Adipocyte (in vitro differentiated cells): Measurements from ENCODE around the gene RAVER1.

Experiments
- DNase-seq: peaks from one replicate; pipeline ENCODE4 v3.0.0-alpha.2; 2015; ENCODE audit warnings: low read depth
- H3K27me3 ChIP-seq: replicated peaks from 2 replicates; pipeline ENCODE4 v1.7.0; 2013; ENCODE audit warnings: mild to moderate bottlenecking, low read length, moderate library complexity; ENCODE audit not compliant: control insufficient read depth, insufficient read depth
- H3K36me3 ChIP-seq: 2 replicates; pipeline ENCODE4 v1.7.0; 2013; ENCODE audit warnings: low read length, mild to moderate bottlenecking, moderate library complexity; ENCODE audit not compliant: control insufficient read depth, insufficient read depth, severe bottlenecking
- H3K4me1 ChIP-seq: 2 replicates; pipeline ENCODE4 v1.7.0; 2013; ENCODE audit warnings: mild to moderate bottlenecking, low read length, moderate library complexity; ENCODE audit not compliant: control insufficient read depth, insufficient read depth
- H3K4me3 ChIP-seq: 2 replicates; pipeline ENCODE4 v1.7.0; 2013; ENCODE audit warnings: mild to moderate bottlenecking, low read length, moderate library complexity
- H3K9ac ChIP-seq: 2 replicates; pipeline ENCODE4 v1.7.0; 2013; ENCODE audit warnings: mild to moderate bottlenecking, low read length, moderate library complexity
- H3K9me3 ChIP-seq: 2 replicates; pipeline ENCODE4 v1.7.0; 2013; ENCODE audit warnings: mild to moderate bottlenecking, low read length, moderate library complexity; ENCODE audit not compliant: control insufficient read depth

Gene RAVER1

GRCh38 chr19:10292789-10293636, 40.3 kb downstream of the RAVER1 start:
- Histone ChIP-seq H3K4me3 (no peak overlapping the region), H3K9me3 (no peaks in the 10 kb centered on the region), H3K36me3 (no peaks in the 10 kb centered on the region), H3K27me3 (peaks cover 73% of the 10 kb centered on the region), H3K4me1 (peaks cover 24% of the 10 kb centered on the region), H3K9ac (no peak overlapping the region)
- DNase-seq: no peak

GRCh38 chr19:10292206-10292788, 41.0 kb downstream of the RAVER1 start:
- Histone ChIP-seq H3K36me3 (no peaks in the 10 kb centered on the region), H3K4me1 (peaks cover 24% of the 10 kb centered on the region), H3K9ac (no peak overlapping the region), H3K4me3 (no peak overlapping the region), H3K9me3 (no peaks in the 10 kb centered on the region), H3K27me3 (peaks cover 79% of the 10 kb centered on the region)
- DNase-seq: peak; percentile 90

GRCh38 chr19:10291554-10292205, 41.6 kb downstream of the RAVER1 start:
- H3K27me3 ChIP-seq: peaks cover 79% of the 10 kb centered on the region
- H3K36me3 ChIP-seq: no peaks in the 10 kb centered on the region
- peak; percentile 58 for DNase-seq
- no peak overlapping the region for H3K9ac ChIP-seq
- no peaks in the 10 kb centered on the region for H3K9me3 ChIP-seq
- peaks cover 24% of the 10 kb centered on the region for H3K4me1 ChIP-seq
- H3K4me3 ChIP-seq: peak overlapping the region; percentile 32

- DNase-seq: peak; percentile 80
- peaks cover 77% of the 10 kb centered on the region for H3K27me3 ChIP-seq
- H3K4me3 ChIP-seq: peak overlapping the region; percentile 32
Measured at GRCh38 chr19:10290876-10291553, 42.3 kb downstream of the RAVER1 start.

GRCh38 chr19:10290357-10290875, 42.9 kb downstream of the RAVER1 start:
- Histone ChIP-seq H3K36me3 (peaks cover 3% of the 10 kb centered on the region), H3K9me3 (no peaks in the 10 kb centered on the region), H3K4me3 (no peak overlapping the region), H3K9ac (no peak overlapping the region), H3K4me1 (peaks cover 21% of the 10 kb centered on the region), H3K27me3 (peaks cover 71% of the 10 kb centered on the region)
- DNase-seq: peak; percentile 57

More at GRCh38 chr19:10290876-10291553, 42.3 kb downstream of the RAVER1 start:
- no peak overlapping the region for H3K9ac ChIP-seq
- H3K36me3 ChIP-seq: no peaks in the 10 kb centered on the region
- H3K4me1 ChIP-seq: peaks cover 24% of the 10 kb centered on the region
- no peaks in the 10 kb centered on the region for H3K9me3 ChIP-seq

- Histone ChIP-seq H3K9ac (no peak within 1 kb of the TSS), H3K9me3 (no peaks in the 10 kb centered on the region), H3K4me1 (peaks cover 21% of the 10 kb centered on the region), H3K36me3 (peaks cover 8% of the 10 kb centered on the region), H3K27me3 (peaks cover 66% of the 10 kb centered on the region), H3K4me3 (peak within 1 kb of the TSS; percentile 56)
- DNase-seq: peak; percentile 65
Measured at GRCh38 chr19:10289836-10290356, 43.4 kb downstream of the RAVER1 start, which contains the start of gene ICAM5. Gene ICAM5 (plus strand): TSS chr19:10289952. CDS start chr19:10290044, 92 bp downstream.

GRCh38 chr19:10289167-10289835, 44.0 kb downstream of the RAVER1 start:
- Histone ChIP-seq H3K4me3 (peak overlapping the region; percentile 56), H3K9me3 (no peaks in the 10 kb centered on the region), H3K36me3 (peaks cover 13% of the 10 kb centered on the region), H3K9ac (no peak overlapping the region), H3K27me3 (peaks cover 60% of the 10 kb centered on the region), H3K4me1 (peaks cover 21% of the 10 kb centered on the region)
- DNase-seq: peak; percentile 77

GRCh38 chr19:10288662-10289166, 44.6 kb downstream of the RAVER1 start:
- H3K27me3 ChIP-seq: peaks cover 54% of the 10 kb centered on the region
- H3K9me3 ChIP-seq: no peaks in the 10 kb centered on the region
- H3K4me3 ChIP-seq: peak overlapping the region; percentile 56
- DNase-seq: peak; percentile 80
- peaks cover 13% of the 10 kb centered on the region for H3K36me3 ChIP-seq
- peaks cover 21% of the 10 kb centered on the region for H3K4me1 ChIP-seq
- no peak overlapping the region for H3K9ac ChIP-seq

- DNase-seq: peak; percentile 18
Measured at GRCh38 chr19:10286803-10287737, 46.3 kb downstream of the RAVER1 start, which contains the start of gene ICAM4. Gene ICAM4 (plus strand): TSS chr19:10286955. CDS start chr19:10287013, 58 bp downstream.

More at GRCh38 chr19:10286803-10287737, 46.3 kb downstream of the RAVER1 start, which contains the start of gene ICAM4:
- Histone ChIP-seq H3K27me3 (peaks cover 38% of the 10 kb centered on the region), H3K4me1 (peaks cover 20% of the 10 kb centered on the region), H3K36me3 (peaks cover 13% of the 10 kb centered on the region), H3K9me3 (no peaks in the 10 kb centered on the region), H3K9ac (no peak within 1 kb of the TSS), H3K4me3 (no peak within 1 kb of the TSS)
